ENCODE data around the gene GNGT1. TPM values are rescaled to one million over a fixed set of nuclear protein-coding genes. Genes with fewer than 3 reads are reported as not detected.

The GNGT1 gene
- total RNA-seq, 1 donor from 2014 or later: not detected

GRCh38 chr7:93877742-93878141, 28.6 kb upstream of the GNGT1 start:
- Histone ChIP-seq H3K9ac (no peak overlapping the region), H3K27ac (no peak overlapping the region), H3K79me2 (ENCODE audit: low read depth) (no peaks in the 10 kb centered on the region), H3K4me2 (no peak overlapping the region), H3K27me3 (no peaks in the 10 kb centered on the region), H3F3A (ENCODE audit: low read depth) (no peaks in the 10 kb centered on the region), H3K4me3 (no peak overlapping the region), H3K9me3 (ENCODE audit: low read depth) (peaks cover 14% of the 10 kb centered on the region), H3K4me1 (no peaks in the 10 kb centered on the region), H3K36me3 (peaks cover 3% of the 10 kb centered on the region), H2AFZ (replicated peaks) (no peak overlapping the region), H4K20me1 (ENCODE audit: low read depth) (no peaks in the 10 kb centered on the region)
- no peak overlapping the region for H3K4me3 Mint-ChIP-seq
- DNase-seq (ENCODE audit: low spot score): no peak
- H3K36me3 Mint-ChIP-seq: no peaks in the 10 kb centered on the region
- H3K27ac Mint-ChIP-seq: no peak overlapping the region
- TF ChIP-seq EZH2 (IDR thresholded peaks at IDR 0.05) (no peak), EZH2phosphoT487 (IDR thresholded peaks at IDR 0.05) (no peak)
- H3K4me1 Mint-ChIP-seq: no peaks in the 10 kb centered on the region
- peaks cover 2% of the 10 kb centered on the region for H3K27me3 Mint-ChIP-seq (ENCODE audit: insufficient read depth, low read depth)
- peaks cover 16% of the 10 kb centered on the region for H3K9me3 Mint-ChIP-seq

GRCh38 chr7:93879356-93879755, 27.0 kb upstream of the GNGT1 start:
- H3K9me3 Mint-ChIP-seq: peaks cover 11% of the 10 kb centered on the region
- peaks cover 2% of the 10 kb centered on the region for H3K27me3 Mint-ChIP-seq (ENCODE audit: insufficient read depth, low read depth)

GRCh38 chr7:93882468-93882867, 23.9 kb upstream of the GNGT1 start:
- peaks cover 14% of the 10 kb centered on the region for H3K9me3 ChIP-seq (ENCODE audit: low read depth)
- no peak overlapping the region for H3K9ac ChIP-seq
- no peaks in the 10 kb centered on the region for H4K20me1 ChIP-seq (ENCODE audit: low read depth)
- H3K4me1 ChIP-seq: no peaks in the 10 kb centered on the region
- H3K4me3 ChIP-seq: no peak overlapping the region
- H3K27me3 ChIP-seq: peaks cover 7% of the 10 kb centered on the region
- Mint-ChIP-seq H3K4me1 (no peaks in the 10 kb centered on the region), H3K4me3 (no peak overlapping the region), H3K27ac (no peak overlapping the region), H3K27me3 (ENCODE audit: insufficient read depth, low read depth) (peaks cover 1% of the 10 kb centered on the region), H3K36me3 (no peaks in the 10 kb centered on the region), H3K9me3 (peaks cover 11% of the 10 kb centered on the region)
- H3K79me2 ChIP-seq (ENCODE audit: low read depth): no peaks in the 10 kb centered on the region
- no peak overlapping the region for H2AFZ ChIP-seq (replicated peaks)
- no peak overlapping the region for H3K4me2 ChIP-seq
- TF ChIP-seq EZH2 (IDR thresholded peaks at IDR 0.05): no peak
- TF ChIP-seq EZH2phosphoT487 (IDR thresholded peaks at IDR 0.05): no peak
- TF ChIP-seq CTCF (IDR thresholded peaks at IDR 0.05): no peak
- H3F3A ChIP-seq (ENCODE audit: low read depth): no peaks in the 10 kb centered on the region
- H3K36me3 ChIP-seq: no peaks in the 10 kb centered on the region
- no peak overlapping the region for H3K27ac ChIP-seq
- DNase-seq (ENCODE audit: low spot score): no peak

More at GRCh38 chr7:93879356-93879755, 27.0 kb upstream of the GNGT1 start:
- Histone ChIP-seq H3K36me3 (no peaks in the 10 kb centered on the region), H3K4me1 (no peaks in the 10 kb centered on the region), H3K4me2 (no peak overlapping the region), H3F3A (ENCODE audit: low read depth) (no peaks in the 10 kb centered on the region), H3K4me3 (no peak overlapping the region), H2AFZ (replicated peaks) (no peak overlapping the region), H3K27ac (no peak overlapping the region), H4K20me1 (ENCODE audit: low read depth) (no peaks in the 10 kb centered on the region), H3K27me3 (no peaks in the 10 kb centered on the region), H3K9me3 (ENCODE audit: low read depth) (peaks cover 14% of the 10 kb centered on the region), H3K9ac (no peak overlapping the region), H3K79me2 (ENCODE audit: low read depth) (no peaks in the 10 kb centered on the region)
- no peak for DNase-seq (ENCODE audit: low spot score)
- H3K4me3 Mint-ChIP-seq: no peak overlapping the region
- no peak for TF ChIP-seq CTCF (IDR thresholded peaks at IDR 0.05)
- no peaks in the 10 kb centered on the region for H3K36me3 Mint-ChIP-seq
- H3K4me1 Mint-ChIP-seq: no peaks in the 10 kb centered on the region
- H3K27ac Mint-ChIP-seq: no peak overlapping the region

- no peak overlapping the region for H3K27ac Mint-ChIP-seq
Observed at GRCh38 chr7:93883078-93883916, 23.1 kb upstream of the GNGT1 start.

More at GRCh38 chr7:93883078-93883916, 23.1 kb upstream of the GNGT1 start:
- no peak for TF ChIP-seq EZH2phosphoT487 (IDR thresholded peaks at IDR 0.05)
- TF ChIP-seq CTCF (IDR thresholded peaks at IDR 0.05): no peak
- TF ChIP-seq EZH2 (IDR thresholded peaks at IDR 0.05): no peak
- H3K4me1 ChIP-seq: no peaks in the 10 kb centered on the region
- Mint-ChIP-seq H3K9me3 (peaks cover 11% of the 10 kb centered on the region), H3K36me3 (no peaks in the 10 kb centered on the region), H3K4me3 (no peak overlapping the region), H3K4me1 (no peaks in the 10 kb centered on the region), H3K27me3 (ENCODE audit: insufficient read depth, low read depth) (no peaks in the 10 kb centered on the region)
- no peaks in the 10 kb centered on the region for H3K79me2 ChIP-seq (ENCODE audit: low read depth)
- H3K9ac ChIP-seq: no peak overlapping the region
- H3K27me3 ChIP-seq: peaks cover 15% of the 10 kb centered on the region
- H4K20me1 ChIP-seq (ENCODE audit: low read depth): no peaks in the 10 kb centered on the region
- DNase-seq (ENCODE audit: low spot score): no peak
- H3K4me3 ChIP-seq: no peak overlapping the region
- no peaks in the 10 kb centered on the region for H3F3A ChIP-seq (ENCODE audit: low read depth)
- peaks cover 12% of the 10 kb centered on the region for H3K9me3 ChIP-seq (ENCODE audit: low read depth)
- no peak overlapping the region for H3K4me2 ChIP-seq
- no peaks in the 10 kb centered on the region for H3K36me3 ChIP-seq
- H2AFZ ChIP-seq (replicated peaks): no peak overlapping the region
- no peak overlapping the region for H3K27ac ChIP-seq

All from neural progenitor cell (in vitro differentiated cells).